Uterus (tissue), 2 donors: ENCODE results near the gene SIN3A.

ENCODE experiments used
- CTCF ChIP-seq, 4 experiments: fragments of 200-600 bp in 2 of 4; fragments of 450-650 bp in 2 of 4; sonication (generic) in 2 of 4; IDR thresholded peaks; one replicate each; pipeline ENCODE4 v1.5.1; 2016 to 2019; ENCODE audit warnings: antibody characterized with exemption in 4 of 4, mild to moderate bottlenecking in 2 of 4, moderate library complexity in 1 of 4
- POLR2A ChIP-seq, 2 donors: fragments of 450-650 bp; IDR thresholded peaks; one replicate each; pipeline ENCODE4 v1.6.1; 2016; ENCODE audit warnings: antibody characterized with exemption in 2 of 2, mild to moderate bottlenecking in 1 of 2, moderate library complexity in 1 of 2

GRCh38 chr15:75338661-75339240 is 112.7 kb downstream of the SIN3A start:
- TF ChIP-seq CTCF (IDR thresholded peaks at IDR 0.05), result no peak
- no peak for TF ChIP-seq POLR2A (IDR thresholded peaks at IDR 0.05)
